Loucy (cell line): ENCODE results near the gene LGR4.

Source experiments
- CTCF ChIP-seq: fragments of 200-600 bp; sonication (generic); conservative IDR thresholded peaks from 2 replicates; pipeline ENCODE4 v1.5.1; 2014; ENCODE audit warnings: mild to moderate bottlenecking, antibody characterized with exemption, low read length
- EZH2phosphoT487 ChIP-seq: fragments of 200-600 bp; IDR thresholded peaks from 2 replicates; pipeline ENCODE4 v1.6.1; 2018; ENCODE audit warnings: antibody characterized with exemption, mild to moderate bottlenecking, moderate library complexity, borderline replicate concordance

GRCh38 chr11:27427183-27427980 is 45.2 kb downstream of the LGR4 start:
- TF ChIP-seq CTCF (no peak), EZH2phosphoT487 (no peak)
